Measurements from ENCODE around the gene UBE2F.

UBE2F gene

GRCh38 chr2:238091436-238092060 is 124.7 kb downstream of the UBE2F start:
- peaks cover 5% of the 10 kb centered on the region; the same call in 1 of the 2 replicates for H3K4me1 ChIP-seq (ENCODE audit: control insufficient read depth, insufficient read depth, low read length)
- H3K36me3 ChIP-seq (ENCODE audit: control insufficient read depth, insufficient read depth, low read length) = peaks cover 43% of the 10 kb centered on the region
- no peaks in the 10 kb centered on the region for H3K27me3 ChIP-seq (ENCODE audit: control insufficient read depth, insufficient read depth, low read length)
- H3K27ac ChIP-seq (ENCODE audit: low read depth, low read length) = no peak overlapping the region
- no peak overlapping the region for H3K4me3 ChIP-seq (ENCODE audit: low read depth, low read length)
- no peak overlapping the region for H3K9ac ChIP-seq (ENCODE audit: low read depth, low read length)
- H3K9me3 ChIP-seq (ENCODE audit: control insufficient read depth, insufficient read depth, low read length) = no peaks in the 10 kb centered on the region

Measured in HUES48 (cell line).